GM18508 (cell line): ENCODE measurements around the gene RPS6KA2.

Experiments
- ATAC-seq: cut with Tn5 transposase; IDR thresholded peaks from one replicate; pipeline ENCODE4 v1.9.1; 2021; ENCODE audit warnings: moderate number of reproducible peaks; ENCODE audit not compliant: insufficient read depth, unreplicated experiment

RPS6KA2 gene

DNA sequence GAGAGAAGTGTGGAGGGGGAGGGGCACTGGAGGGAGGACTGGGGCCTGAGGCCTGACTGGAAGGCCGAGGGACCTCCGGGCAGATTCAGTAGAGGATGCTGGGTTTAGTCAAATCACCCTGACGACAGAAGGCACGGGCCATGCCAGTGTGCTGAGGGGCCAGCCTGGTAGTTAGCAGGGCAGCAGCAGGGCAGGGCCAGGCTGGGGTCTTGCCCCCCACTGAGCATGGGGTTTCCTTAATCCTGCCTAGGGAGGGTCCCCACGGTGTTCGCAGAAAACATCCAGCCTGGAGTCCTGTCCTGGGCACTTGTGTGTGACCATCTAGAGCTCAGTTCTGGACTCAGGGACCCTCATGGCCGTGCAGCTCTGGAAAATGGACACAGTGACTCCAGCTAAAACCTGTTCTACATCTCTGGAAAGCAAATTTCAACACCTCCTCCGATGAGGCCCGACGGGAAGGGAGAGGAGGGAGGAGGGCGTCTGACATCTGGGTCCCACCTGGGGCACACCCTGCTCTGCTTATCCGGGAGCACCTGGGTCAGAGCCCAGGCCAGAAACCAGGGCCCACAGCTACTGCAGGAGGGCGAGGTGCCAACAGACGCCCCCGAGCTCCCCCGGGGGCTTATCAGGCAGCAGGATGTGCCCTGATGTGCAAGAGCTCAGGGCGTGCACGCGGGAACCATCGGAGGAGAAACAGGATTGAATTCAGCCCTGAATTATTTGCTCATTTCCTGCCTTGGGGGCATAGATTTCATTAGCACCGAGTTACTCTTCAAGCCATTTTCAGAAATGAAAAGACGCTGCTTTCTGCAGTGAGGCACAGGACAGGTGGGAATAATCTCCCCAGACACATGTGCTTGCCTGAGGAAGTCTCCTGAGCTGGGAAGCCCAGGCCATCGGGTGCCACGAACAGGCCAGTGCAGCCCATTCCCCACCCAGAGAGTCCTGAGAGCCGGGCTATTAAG lies 166.3 kb downstream of the RPS6KA2 start:
- ATAC-seq, result no peak

DNA sequence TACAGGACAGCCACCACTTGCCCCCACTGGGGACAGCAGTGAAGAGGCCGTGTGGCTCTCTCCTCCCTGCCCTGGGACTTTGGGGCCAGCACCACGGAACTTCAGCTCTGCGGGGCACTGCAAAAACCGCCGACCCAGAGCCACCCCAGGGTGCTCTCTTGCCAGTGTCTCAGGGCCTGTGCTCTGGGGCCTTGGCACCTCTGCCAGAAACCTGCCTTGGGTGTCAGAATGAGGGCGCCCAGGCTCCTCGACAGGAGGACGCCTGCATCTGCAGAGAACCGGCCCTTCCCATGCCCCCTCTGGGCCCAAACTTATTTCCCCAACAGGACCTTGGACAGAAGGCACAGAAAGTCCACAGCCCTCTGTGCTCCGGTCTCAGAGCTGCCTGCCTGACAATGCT lies 167.1 kb downstream of the RPS6KA2 start:
- ATAC-seq, result no peak

DNA sequence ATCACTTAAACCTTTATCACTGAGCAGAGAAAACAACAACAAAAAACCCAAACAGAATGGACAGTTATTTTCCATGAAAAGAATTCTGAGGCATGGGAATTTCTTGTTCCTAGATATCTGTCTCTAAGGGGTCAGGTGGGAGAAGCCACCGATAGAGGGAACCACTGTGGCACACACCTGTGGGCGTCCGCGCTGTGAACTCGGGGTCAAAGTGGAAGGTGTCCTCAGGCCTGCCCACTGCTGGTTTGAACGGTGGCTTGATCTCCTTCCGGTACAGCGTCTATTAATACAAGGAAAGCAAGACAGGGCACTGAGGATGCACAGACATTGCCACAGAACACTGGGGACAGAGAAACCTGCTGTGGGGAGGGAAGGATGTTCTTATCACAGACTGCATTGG lies 167.8 kb downstream of the RPS6KA2 start:
- no peak for ATAC-seq

DNA sequence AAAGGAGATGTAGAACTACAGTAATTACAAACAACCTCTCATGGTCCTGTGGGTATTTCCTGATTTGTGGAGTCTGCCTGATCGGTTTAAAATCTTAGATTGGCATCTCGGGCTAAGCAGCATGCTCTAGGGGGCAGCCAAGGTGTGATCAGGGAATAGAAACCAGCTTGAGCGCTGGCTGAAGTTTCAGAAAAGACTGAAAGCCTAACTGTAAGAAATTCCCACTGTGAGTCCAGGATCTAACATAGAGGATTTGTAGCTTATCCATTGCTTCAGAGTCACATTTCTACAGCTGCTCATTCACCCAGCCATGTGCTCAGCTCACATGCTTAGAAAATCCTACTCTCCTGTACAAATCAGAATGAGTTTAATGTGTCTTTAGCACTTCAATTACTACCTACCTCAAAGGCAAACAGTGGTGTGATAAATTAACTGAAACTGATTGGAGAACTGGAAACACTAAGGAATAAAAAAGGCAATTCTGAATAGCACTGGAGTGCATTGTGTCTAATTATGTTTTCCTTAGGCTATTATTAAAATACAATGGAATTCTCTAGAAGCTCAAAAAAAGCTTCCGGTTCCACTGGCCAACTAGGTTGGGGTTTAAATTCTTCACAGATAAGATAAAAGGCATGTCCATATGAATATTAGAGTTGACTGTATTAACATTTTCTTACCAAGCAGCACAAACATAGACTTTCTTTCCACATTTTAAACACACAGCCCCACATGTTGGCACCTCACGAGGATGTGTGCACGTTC lies 170.5 kb downstream of the RPS6KA2 start:
- no peak for ATAC-seq

DNA sequence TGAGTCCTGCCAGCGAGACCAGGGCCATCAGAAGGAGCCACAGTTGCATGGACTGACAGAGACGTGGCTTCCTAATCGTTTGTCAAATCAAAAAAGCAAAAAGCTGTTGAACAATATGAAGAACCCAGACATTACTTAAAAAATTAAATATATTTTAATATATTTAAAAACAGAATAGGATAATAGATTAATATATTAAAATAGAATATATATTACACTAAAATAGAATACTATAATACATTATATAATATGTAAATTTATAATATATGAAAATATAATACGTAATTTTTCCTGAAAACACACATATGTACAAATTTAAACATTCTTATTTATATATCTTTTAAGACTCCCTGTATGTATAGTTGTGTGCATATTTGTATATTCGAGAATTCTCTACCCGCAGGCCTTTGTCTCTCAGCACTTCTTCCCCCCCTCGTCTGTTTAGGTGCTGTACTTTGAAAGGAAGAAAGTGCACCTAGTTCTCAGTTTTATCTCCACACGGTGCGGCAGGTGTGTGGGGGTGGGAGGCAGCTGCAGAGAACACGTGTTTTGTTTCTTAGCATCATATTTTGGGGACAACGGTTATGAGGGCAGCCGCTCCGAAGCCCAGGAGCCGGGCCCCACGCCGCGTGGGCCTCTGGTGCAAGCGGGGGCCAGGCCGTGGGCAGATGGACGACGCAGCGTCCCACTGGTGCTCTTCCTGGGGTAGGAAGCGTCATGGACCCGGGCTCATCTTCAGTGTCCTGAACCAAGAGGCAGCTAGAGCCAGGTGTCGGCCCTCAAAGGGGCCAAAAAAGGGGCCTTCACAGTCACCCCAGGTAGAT lies 172.1 kb downstream of the RPS6KA2 start:
- ATAC-seq, result no peak

DNA sequence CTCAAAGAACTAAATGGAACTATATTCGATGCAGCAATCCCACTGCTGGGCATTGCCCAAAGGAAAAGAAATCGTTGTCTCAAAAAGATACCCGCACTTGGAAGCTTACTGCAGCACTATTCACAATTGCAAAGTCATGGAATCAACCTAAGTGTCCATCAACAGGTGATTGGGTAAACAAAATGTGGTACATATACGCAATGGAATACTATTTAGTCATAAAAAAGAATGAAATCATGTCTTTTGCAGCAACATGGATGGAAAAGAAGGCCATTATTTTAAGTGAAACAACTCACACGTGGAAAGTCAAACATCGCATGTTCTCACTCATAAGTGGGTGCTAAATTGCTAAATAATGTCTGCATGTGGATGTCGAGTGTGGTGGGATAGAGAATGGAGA lies 173.4 kb downstream of the RPS6KA2 start:
- no peak for ATAC-seq

DNA sequence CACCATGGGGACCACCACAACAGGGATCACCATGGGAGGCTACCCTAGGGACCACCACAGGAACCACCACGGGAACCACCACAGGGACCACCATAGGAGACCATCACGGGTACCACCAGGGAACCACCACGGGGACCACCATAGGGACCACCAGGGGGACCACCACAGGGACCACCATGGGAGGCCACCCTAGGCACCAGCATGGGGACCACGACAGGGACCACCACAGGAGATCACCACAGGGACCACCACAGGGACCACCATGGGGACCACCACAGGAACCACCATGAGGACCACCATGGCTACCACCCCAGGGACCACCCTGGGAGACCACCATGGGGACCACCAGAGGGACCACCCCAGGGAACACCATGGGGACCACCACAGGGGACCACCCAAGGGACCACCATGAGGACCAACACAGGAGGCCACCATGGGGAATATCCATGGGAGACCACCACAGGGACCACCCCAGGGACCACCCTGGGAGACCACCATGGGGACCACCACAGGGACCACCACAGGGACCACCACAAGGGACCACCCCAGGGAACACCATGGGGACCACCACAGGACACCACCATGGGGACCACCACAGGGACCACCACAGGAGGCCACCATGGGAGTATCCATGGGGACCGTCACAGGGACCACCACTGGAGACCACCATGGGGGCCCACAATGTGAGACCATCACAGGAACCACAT lies 176.7 kb downstream of the RPS6KA2 start:
- no peak for ATAC-seq

DNA sequence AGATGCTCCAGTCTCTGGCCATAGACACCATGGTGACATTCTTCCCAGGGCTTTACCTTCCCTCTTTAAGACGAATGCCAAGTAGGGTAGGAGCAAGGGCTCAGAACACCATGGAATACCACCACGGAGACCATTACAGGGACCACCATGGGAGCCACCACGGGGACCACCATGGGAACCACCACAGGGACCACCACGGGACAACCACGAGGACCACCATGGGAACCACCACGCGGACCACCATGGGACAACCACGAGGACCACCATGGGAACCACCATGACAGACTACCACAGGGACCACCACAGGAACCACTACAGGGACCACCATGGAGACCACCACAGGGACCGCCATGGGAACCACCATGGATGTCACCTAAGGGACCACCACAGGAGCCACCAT lies 177.4 kb downstream of the RPS6KA2 start:
- ATAC-seq, result no peak

DNA sequence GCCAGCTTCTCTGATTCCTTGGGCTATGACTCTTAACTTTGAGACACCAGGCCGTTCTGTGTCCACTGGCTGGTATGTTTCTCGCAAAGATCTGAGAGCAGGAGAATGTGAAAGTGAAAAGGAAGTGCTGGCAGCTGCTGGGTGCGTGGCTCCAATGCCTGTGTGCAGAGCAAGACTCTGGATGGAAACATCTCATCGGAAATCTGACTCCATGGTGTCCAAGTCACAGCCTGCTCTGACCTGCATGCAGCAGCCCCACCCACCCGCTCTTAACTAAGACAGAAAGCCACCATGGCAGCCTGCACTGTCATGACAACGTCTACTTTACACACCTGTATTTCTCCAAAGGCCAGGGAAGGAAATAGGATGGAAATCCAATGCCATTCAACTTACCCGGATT lies 178.0 kb downstream of the RPS6KA2 start:
- no peak for ATAC-seq

DNA sequence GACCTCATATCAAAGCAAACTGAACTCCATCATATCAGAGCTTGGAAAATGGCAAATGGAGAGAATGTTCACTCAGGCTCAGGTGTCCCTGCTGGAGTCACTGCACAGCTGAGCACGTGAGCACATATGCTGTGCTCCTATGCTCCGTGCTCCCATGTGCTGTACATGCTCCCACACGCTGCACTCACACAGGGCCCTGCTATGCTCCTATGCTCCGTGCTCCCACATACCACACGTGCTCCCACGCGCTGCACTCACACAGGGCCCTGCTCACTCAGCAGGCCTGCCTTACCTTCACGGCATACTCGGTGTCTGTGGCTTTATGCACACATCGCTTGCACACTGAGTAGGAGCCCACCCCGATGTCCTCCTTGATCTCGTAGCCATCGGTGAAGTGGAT lies 178.6 kb downstream of the RPS6KA2 start:
- no peak for ATAC-seq

DNA sequence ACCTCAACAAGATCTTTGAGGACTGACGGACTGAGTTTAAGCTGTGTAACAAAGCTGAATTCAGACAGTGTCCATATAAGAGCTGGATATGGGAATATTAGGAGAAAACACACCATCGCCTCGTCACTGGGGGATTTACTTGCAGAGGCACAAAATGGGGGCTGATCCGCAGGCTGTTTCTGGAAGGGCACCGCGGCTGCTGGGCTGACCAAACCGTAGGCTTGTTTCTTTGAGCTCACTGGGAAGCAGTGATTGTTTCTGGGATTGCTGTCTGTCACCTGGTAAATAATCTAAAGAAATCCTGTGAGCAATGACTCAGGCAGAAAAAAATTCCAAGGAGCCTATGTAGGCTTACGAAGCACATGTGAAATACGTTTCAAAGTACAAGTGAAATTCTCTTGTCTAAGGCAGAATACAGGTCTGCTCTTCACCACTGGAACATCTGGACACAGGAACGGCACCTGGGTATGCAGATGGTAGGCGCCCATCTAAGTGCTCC lies 180.4 kb downstream of the RPS6KA2 start:
- no peak for ATAC-seq

DNA sequence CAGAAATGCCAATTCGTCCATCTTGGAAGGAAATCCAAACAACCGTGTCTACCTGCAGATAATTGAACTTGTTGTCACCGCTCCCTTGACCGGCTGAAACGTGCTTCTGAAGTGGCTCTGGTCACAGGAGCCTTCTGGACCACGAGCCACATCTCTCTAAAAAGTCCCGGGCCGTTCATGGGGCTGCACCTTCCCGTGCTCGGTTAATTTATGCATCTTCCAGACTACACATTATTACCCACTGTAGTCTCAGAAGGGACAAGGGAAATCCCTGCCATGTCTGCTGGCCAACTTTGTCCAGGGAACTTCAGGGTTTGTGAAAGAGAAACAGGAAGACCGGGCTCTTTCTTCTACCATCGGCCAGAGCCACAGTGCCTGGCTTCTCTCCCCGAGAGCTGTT lies 180.9 kb downstream of the RPS6KA2 start:
- no peak for ATAC-seq

DNA sequence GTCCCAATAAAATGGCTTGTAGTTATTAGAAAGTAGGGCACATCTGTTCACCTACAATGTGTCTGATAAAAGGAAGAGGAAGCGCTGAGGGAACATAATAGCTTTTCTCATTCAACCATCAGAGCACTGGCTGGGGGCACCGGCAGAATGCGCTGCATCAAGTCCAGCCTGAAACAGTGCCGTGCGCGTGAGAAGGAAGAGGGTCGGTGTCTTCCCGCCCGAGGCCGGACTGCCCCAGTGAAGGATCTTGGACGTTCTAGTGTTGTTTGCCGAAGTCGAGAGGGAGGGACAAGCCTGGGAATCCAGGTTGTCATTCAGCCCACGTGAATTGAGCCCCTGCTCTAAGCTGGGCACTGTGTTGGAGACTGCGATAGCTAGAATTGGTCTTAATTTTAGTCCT lies 182.6 kb downstream of the RPS6KA2 start:
- ATAC-seq, result no peak

DNA sequence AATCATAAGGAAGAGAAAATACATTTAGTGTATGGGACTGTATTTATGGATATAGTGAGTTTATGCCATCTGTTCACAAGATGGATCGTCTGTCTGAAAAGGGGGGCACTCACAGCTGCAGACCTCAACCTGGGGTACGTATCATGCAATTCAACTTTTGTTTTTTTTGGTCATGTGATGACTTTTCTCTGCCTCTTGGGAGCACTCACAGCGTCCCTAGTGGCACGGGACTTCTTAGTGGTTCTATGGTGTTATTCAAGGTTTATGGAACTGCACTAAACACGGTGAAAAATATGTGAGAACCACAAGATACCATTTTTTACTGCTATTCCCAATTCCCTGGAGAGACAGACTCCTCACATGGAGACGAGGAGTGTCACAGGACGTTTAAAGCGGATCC lies 183.9 kb downstream of the RPS6KA2 start:
- ATAC-seq, result no peak

DNA sequence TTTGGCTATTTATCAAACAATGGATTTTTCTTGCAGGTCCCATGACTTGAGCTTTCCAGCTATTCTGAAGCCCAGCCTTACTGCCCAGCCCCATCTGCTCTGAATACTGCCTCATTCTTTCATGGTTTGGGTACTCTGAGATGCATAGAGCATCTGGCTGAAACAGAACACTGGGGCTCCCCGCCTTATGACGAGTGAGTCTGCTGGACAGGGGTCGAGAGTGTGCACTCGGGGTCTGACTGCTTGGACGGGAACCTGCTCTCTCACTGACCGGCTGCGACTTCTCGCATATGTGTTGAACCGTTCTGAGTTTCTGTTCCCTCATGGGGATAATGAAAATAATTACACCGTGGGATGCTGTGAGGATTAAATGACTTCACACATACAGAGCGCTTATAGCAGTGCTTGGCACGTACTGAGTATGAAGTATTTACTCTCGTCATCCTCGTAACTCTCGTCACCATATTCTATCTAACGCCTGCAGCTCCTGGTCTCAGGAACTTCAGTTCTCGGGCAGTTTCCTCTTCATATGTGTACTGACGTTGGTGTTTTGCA lies 184.8 kb downstream of the RPS6KA2 start:
- ATAC-seq, result no peak

DNA sequence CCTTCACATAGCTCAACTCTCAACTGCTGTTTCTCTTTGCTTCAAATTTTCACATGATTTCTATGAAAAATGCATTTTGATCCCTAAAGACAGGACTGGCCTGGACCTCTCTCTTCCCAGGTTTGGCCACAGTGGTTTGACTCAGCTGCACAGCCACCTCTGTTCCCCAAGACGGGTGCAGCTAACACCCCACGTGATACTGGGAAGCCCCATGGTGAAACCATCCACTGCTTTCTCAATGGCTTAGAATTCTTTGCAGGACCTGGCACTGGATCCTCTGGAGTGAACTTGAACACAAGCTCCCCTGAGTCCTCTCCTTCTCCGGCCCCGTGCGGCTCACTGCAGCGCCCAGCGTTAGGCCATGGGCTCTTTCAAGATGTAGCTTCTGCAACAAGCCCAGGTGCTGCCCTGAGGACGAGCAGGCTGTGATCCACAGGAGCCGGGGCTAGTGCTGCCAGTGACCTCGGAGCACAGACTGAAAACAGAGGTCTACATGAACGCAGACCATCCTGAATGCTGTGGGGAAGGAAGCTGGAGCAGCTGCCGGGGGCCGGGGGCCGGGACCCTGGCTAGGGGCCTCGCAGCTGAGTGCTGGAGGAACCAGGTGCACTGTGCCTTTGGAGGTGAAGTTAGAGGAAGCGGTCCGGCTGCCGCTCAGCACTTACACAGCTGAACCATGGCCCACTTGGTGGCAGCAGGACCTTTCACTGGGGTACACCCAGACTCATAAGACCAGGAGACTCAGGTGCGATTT lies 185.5 kb downstream of the RPS6KA2 start:
- no peak for ATAC-seq

DNA sequence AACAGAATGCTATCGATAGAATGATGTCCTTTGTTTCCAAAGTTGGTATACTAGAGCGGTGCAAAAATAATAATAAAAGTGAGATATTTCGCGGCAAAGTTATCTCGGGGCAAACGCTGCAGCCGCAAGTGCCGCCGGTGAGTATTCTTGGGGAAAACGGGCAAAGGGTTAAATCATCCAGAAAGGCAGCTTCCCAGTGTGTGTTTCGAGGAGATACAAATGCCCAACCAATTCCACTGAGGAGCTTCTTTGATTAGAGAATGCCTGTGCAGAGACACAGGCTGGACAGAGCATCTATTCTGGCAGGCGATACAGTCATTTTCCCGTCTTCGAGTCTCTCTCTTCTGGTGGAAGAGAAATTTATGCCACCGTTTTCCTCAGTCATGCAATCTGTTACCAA lies 186.3 kb downstream of the RPS6KA2 start:
- ATAC-seq, result no peak

DNA sequence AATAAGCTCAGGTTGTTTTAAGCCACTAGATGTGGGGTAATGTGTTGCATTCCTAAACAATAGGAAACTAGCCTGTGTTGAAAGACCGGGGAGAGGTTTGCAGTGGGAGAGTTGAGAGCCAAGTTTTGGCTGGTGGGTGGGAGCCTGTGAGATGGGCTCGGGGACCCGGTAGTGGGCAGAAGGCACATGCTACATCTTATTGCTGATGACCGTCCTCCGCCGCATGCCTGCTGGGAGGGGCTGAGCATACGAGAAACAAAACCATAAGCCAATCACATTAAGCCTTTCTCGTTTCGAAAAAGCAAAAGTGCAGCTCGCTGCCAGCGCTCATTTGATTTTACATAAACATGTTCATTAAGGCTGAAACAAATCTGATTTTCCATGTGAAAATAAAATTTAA lies 186.9 kb downstream of the RPS6KA2 start:
- ATAC-seq, result no peak
